SU-DHL-6 (cell line): Measurements from ENCODE around the gene VPS26A.

Source experiments
- H2AFZ ChIP-seq: fragments of 200-600 bp; sonication (generic); 2 replicates; pipeline ENCODE4 v1.6.1; 2014; ENCODE audit warnings: low read depth, mild to moderate bottlenecking, moderate library complexity, mixed read lengths, antibody characterized with exemption, low read length; ENCODE audit not compliant: severe bottlenecking
- H3F3A ChIP-seq: fragments of 200-600 bp; shearing (Covaris generic); 2 replicates; pipeline ENCODE4 v1.6.0; 2016; ENCODE audit warnings: antibody characterized with exemption, mild to moderate bottlenecking; ENCODE audit not compliant: insufficient read depth
- H3K27ac ChIP-seq: fragments of 200-600 bp; sonication (generic); 2 replicates; pipeline ENCODE4 v1.5.1; 2016; ENCODE audit warnings: low read depth, mild to moderate bottlenecking, low read length, moderate library complexity, mixed read lengths
- H3K27me3 ChIP-seq: fragments of 200-600 bp; sonication (generic), shearing (Covaris generic); 2 replicates; pipeline ENCODE4 v1.6.0; 2014; ENCODE audit warnings: mild to moderate bottlenecking, low read length
- H3K36me3 ChIP-seq: fragments of 200-600 bp; sonication (generic); 2 replicates; pipeline ENCODE4 v1.6.1; 2014; ENCODE audit warnings: mild to moderate bottlenecking, low read length, mixed read lengths
- H3K4me2 ChIP-seq: fragments of 300-600, 200-600 bp; shearing (Covaris generic), sonication (generic); 2 replicates; pipeline ENCODE4 v1.6.0; 2014; ENCODE audit warnings: low read length, low read depth, mild to moderate bottlenecking; ENCODE audit not compliant: poor library complexity, severe bottlenecking
- H3K4me3 ChIP-seq: fragments of 200-600 bp; sonication (generic); 2 replicates; pipeline ENCODE4 v1.5.1; 2014; ENCODE audit warnings: antibody characterized with exemption, low read length, mild to moderate bottlenecking, mixed read lengths; ENCODE audit not compliant: insufficient read depth, poor library complexity, severe bottlenecking
- H3K79me2 ChIP-seq: fragments of 200-600 bp; sonication (generic); 2 replicates; pipeline ENCODE4 v1.6.1; 2014; ENCODE audit warnings: mild to moderate bottlenecking, low read length, moderate library complexity; ENCODE audit not compliant: insufficient read depth
- H3K9ac ChIP-seq: fragments of 200-600 bp; sonication (generic); 2 replicates; pipeline ENCODE4 v1.7.0; 2014; ENCODE audit warnings: mild to moderate bottlenecking, low read length
- H3K9me2 ChIP-seq: fragments of 200-600 bp; sonication (generic); replicated peaks from 2 replicates; pipeline ENCODE4 v1.6.1; 2014; ENCODE audit warnings: low read length; ENCODE audit not compliant: insufficient read depth
- H3K9me3 ChIP-seq: fragments of 200-600 bp; sonication (generic); 2 replicates; pipeline ENCODE4 v1.6.1; 2014; ENCODE audit warnings: low read length, mixed read lengths; ENCODE audit not compliant: insufficient read depth
- H4K20me1 ChIP-seq: fragments of 200-600 bp; sonication (generic); 2 replicates; pipeline ENCODE4 v1.6.1; 2014; ENCODE audit warnings: low read depth, mild to moderate bottlenecking, antibody characterized with exemption, low read length, moderate library complexity, mixed read lengths
- EZH2phosphoT487 ChIP-seq: fragments of 200-600 bp; sonication (generic), shearing (Covaris generic); conservative IDR thresholded peaks from 2 replicates; pipeline ENCODE4 v1.6.1; 2018; ENCODE audit warnings: mild to moderate bottlenecking, antibody characterized with exemption, low read length, moderate library complexity, mixed read lengths
- TF ChIP-seq, protein P1 (sequence below): fragments of 200-600 bp; sonication (generic); IDR thresholded peaks from one replicate; pipeline ENCODE4 v1.5.1; 2017; ENCODE audit warnings: antibody characterized with exemption, mild to moderate bottlenecking, low read length, moderate library complexity; ENCODE audit not compliant: insufficient read depth, poor library complexity, severe bottlenecking

VPS26A gene

DNA sequence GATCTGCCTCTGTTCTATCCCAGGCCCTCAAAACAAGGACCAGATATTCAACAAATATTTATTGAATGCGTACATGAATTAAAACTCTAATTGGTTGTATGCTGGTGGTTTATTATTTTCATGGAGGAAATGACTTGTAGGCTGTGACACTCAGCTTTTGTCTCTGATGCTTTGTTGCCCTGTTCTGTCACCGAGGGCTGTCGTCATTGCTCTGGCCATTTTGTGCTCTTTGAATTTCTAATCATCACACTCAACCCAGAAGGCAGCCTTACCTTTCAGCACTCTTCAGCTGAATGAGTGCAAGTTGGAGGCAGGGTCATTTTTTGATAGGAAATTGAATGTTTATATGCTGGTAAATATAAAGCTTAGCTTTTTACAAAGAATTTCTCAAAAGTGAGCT lies 21.5 kb upstream of the VPS26A start:
- Histone ChIP-seq H3K36me3 (no peaks in the 10 kb centered on the region), H4K20me1 (no peaks in the 10 kb centered on the region), H3K27ac (no peak overlapping the region), H3K27me3 (no peaks in the 10 kb centered on the region), H3K9me3 (no peaks in the 10 kb centered on the region), H3K9me2 (no peaks in the 10 kb centered on the region), H3K4me2 (no peak overlapping the region), H3F3A (no peaks in the 10 kb centered on the region), H3K79me2 (no peaks in the 10 kb centered on the region), H3K9ac (no peak overlapping the region), H2AFZ (no peak overlapping the region), H3K4me3 (no peak overlapping the region)
- TF ChIP-seq EZH2phosphoT487, result no peak
- TF ChIP-seq, protein P1, sequence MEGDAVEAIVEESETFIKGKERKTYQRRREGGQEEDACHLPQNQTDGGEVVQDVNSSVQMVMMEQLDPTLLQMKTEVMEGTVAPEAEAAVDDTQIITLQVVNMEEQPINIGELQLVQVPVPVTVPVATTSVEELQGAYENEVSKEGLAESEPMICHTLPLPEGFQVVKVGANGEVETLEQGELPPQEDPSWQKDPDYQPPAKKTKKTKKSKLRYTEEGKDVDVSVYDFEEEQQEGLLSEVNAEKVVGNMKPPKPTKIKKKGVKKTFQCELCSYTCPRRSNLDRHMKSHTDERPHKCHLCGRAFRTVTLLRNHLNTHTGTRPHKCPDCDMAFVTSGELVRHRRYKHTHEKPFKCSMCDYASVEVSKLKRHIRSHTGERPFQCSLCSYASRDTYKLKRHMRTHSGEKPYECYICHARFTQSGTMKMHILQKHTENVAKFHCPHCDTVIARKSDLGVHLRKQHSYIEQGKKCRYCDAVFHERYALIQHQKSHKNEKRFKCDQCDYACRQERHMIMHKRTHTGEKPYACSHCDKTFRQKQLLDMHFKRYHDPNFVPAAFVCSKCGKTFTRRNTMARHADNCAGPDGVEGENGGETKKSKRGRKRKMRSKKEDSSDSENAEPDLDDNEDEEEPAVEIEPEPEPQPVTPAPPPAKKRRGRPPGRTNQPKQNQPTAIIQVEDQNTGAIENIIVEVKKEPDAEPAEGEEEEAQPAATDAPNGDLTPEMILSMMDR, result no peak

DNA sequence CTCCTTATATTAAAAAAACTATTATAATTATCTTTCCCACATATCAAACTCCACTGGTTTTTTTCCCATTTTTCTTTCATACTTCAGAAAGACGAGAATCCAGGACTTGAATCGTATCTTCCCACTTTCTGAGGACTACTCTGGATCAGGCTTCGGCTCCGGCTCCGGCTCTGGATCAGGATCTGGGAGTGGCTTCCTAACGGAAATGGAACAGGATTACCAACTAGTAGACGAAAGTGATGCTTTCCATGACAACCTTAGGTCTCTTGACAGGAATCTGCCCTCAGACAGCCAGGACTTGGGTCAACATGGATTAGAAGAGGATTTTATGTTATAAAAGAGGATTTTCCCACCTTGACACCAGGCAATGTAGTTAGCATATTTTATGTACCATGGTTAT lies 20.2 kb upstream of the VPS26A start:
- Histone ChIP-seq H3K9ac (no peak overlapping the region), H4K20me1 (no peaks in the 10 kb centered on the region), H3K36me3 (no peaks in the 10 kb centered on the region), H3K4me3 (no peak overlapping the region), H3K27me3 (no peaks in the 10 kb centered on the region), H2AFZ (no peak overlapping the region), H3K9me3 (no peaks in the 10 kb centered on the region), H3K79me2 (no peaks in the 10 kb centered on the region), H3K27ac (no peak overlapping the region), H3K9me2 (no peaks in the 10 kb centered on the region), H3K4me2 (no peak overlapping the region), H3F3A (no peaks in the 10 kb centered on the region)
- no peak for TF ChIP-seq EZH2phosphoT487
- TF ChIP-seq, protein P1, result no peak

DNA sequence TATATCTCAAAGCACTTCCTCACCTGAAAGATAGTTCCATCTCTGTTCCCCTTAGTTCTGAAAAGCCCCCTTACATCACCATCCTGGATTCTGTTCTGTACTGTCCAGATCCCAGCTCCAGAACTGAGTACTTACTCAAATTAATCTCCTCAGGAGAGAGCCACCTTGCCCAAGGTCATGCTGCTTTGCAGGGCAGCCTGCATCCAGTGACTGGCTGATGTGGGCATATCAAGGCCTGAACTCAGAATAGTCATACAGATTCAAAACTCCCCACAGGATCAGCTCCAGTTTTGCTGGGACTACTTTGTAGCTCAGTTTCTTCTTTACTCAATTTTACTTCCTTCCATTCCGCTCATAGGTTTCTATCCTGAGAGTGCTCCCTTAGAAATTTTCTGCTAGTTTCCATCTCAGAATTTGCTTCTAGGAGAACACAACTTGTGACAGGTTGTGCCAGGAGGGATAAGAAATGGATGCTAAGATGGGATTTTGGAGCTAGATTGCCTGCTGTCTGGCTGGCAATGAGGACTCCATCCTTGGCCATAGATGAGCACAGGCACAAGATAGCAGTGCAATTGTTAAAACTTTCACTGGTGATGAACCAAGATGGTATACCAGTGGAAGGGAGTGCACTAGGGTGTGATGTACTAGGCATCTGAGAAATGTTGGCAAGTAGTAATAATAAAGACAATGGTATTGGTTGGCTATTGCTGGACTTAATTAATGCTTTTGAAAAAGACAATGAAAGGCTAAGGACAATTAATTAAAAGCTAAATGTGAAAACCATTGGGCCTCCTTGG lies 18.8 kb upstream of the VPS26A start:
- no peaks in the 10 kb centered on the region for H3K36me3 ChIP-seq
- no peaks in the 10 kb centered on the region for H3K27me3 ChIP-seq
- no peaks in the 10 kb centered on the region for H3F3A ChIP-seq
- H3K4me3 ChIP-seq, result no peak overlapping the region
- no peak overlapping the region for H3K27ac ChIP-seq
- TF ChIP-seq, protein P1, result no peak
- no peak for TF ChIP-seq EZH2phosphoT487
- no peaks in the 10 kb centered on the region for H3K79me2 ChIP-seq
- H3K9me2 ChIP-seq, result no peaks in the 10 kb centered on the region
- H3K9ac ChIP-seq, result no peak overlapping the region
- H4K20me1 ChIP-seq, result no peaks in the 10 kb centered on the region
- H2AFZ ChIP-seq, result no peak overlapping the region
- no peaks in the 10 kb centered on the region for H3K9me3 ChIP-seq
- H3K4me2 ChIP-seq, result no peak overlapping the region
